GM10266 (cell line): Measurements from ENCODE around the gene SNAI3.

Source experiments
- DNase-seq: peaks from one replicate; pipeline ENCODE4 v3.0.0; 2012; ENCODE audit errors: extremely low spot score
- CTCF ChIP-seq: IDR thresholded peaks from 2 replicates; pipeline ENCODE4 v1.5.1; 2012; ENCODE audit warnings: mild to moderate bottlenecking, low read depth; ENCODE audit not compliant: control insufficient read depth, insufficient read depth; ENCODE audit errors: missing control alignments

SNAI3 gene

GRCh38 chr16:88697831-88698615, 11.7 kb upstream of the SNAI3 start:
- TF ChIP-seq CTCF, result peak; percentile 46
- DNase-seq, result no peak

GRCh38 chr16:88697116-88697830, 11.0 kb upstream of the SNAI3 start:
- no peak for DNase-seq
- no peak for TF ChIP-seq CTCF

- DNase-seq, result no peak
- no peak for TF ChIP-seq CTCF
These were observed 10.1 kb upstream of the SNAI3 start for GRCh38 chr16:88696441-88696840.

- TF ChIP-seq CTCF, result no peak
- no peak for DNase-seq
These were observed 9.4 kb upstream of the SNAI3 start for GRCh38 chr16:88695753-88696152.

- DNase-seq, result no peak
- no peak for TF ChIP-seq CTCF
These were observed 8.9 kb upstream of the SNAI3 start for GRCh38 chr16:88695218-88695617.

GRCh38 chr16:88694221-88695087, 8.1 kb upstream of the SNAI3 start:
- no peak for DNase-seq
- no peak for TF ChIP-seq CTCF
